Smooth muscle cell (in vitro differentiated cells): ENCODE data around the gene SLC39A8. TPM values are rescaled to one million over a fixed set of nuclear protein-coding genes. Genes with fewer than 3 reads are reported as not detected.

Experiments
- DNase-seq: peaks from one replicate; lab custom pipeline; 2025; ENCODE audit not compliant: unreplicated experiment; lab: John Stamatoyannopoulos, UW
- H2AFZ ChIP-seq: fragments of 200-600 bp; sonication (generic); 2 replicates; pipeline ENCODE4 v1.6.0; 2016; ENCODE audit warnings: antibody characterized with exemption, low read depth, mild to moderate bottlenecking
- H3F3A ChIP-seq: fragments of 200-600 bp; sonication (generic); 2 replicates; pipeline ENCODE4 v1.6.0; 2017; ENCODE audit warnings: antibody characterized with exemption, low read depth
- H3K27ac ChIP-seq: fragments of 200-600 bp; sonication (generic); 2 replicates; pipeline ENCODE4 v1.5.1; 2016; ENCODE audit warnings: low read depth, mild to moderate bottlenecking
- H3K27me3 ChIP-seq: fragments of 200-600 bp; sonication (generic); 2 replicates; pipeline ENCODE4 v1.6.1; 2016; ENCODE audit warnings: low read depth, mild to moderate bottlenecking
- H3K36me3 ChIP-seq: fragments of 200-600 bp; sonication (generic); 2 replicates; pipeline ENCODE4 v1.5.1; 2016; ENCODE audit warnings: low read depth
- H3K4me1 ChIP-seq: fragments of 200-600 bp; sonication (generic); 2 replicates; pipeline ENCODE4 v1.5.1; 2016; ENCODE audit warnings: low read depth
- H3K4me2 ChIP-seq: fragments of 200-600 bp; sonication (generic); 2 replicates; pipeline ENCODE4 v1.6.0; 2016; ENCODE audit warnings: mild to moderate bottlenecking
- H3K4me3 ChIP-seq: fragments of 200-600 bp; sonication (generic); 2 replicates; pipeline ENCODE4 v1.5.1; 2016; ENCODE audit warnings: mild to moderate bottlenecking
- H3K79me2 ChIP-seq: fragments of 200-600 bp; sonication (generic); 2 replicates; pipeline ENCODE4 v1.6.0; 2016; ENCODE audit warnings: low read depth, mild to moderate bottlenecking
- H3K9ac ChIP-seq: fragments of 200-600 bp; sonication (generic); 2 replicates; pipeline ENCODE4 v1.6.0; 2016; ENCODE audit warnings: low read depth
- H3K9me3 ChIP-seq: fragments of 200-600 bp; sonication (generic); replicated peaks from 2 replicates; pipeline ENCODE4 v1.5.1; 2016; ENCODE audit warnings: low read depth
- H4K20me1 ChIP-seq: fragments of 200-600 bp; sonication (generic); 2 replicates; pipeline ENCODE4 v1.6.0; 2016; ENCODE audit warnings: low read depth
- CTCF ChIP-seq: fragments of 200-600 bp; sonication (generic); IDR thresholded peaks from 2 replicates; pipeline ENCODE4 v1.5.1; 2017; ENCODE audit warnings: borderline replicate concordance, mild to moderate bottlenecking, antibody characterized with exemption; ENCODE audit not compliant: insufficient read depth, poor library complexity, severe bottlenecking
- WGBS: methylation state at CpG from one replicate; pipeline ENCODE4 v1.1.7; 2016; ENCODE audit warnings: low lambda C conversion rate; 5-methylcytosine and 5-hydroxymethylcytosine counted together
- polyA plus RNA-seq: library from polyadenylated mRNA; unstranded; fragments of >200 nt; fragmentation: Nextera tagmentation; extraction: Ambion mirVana; gene quantifications from 2 replicates; pipeline ENCODE4 v1.2.1, GENCODE V29; 2016
- total RNA-seq: library from RNA; depleted of rRNA; stranded (reverse); fragments of >200 nt; gene quantifications from 2 replicates; pipeline ENCODE4 v1.2.3, GENCODE V29; 2014

Gene SLC39A8
- total and polyA plus RNA-seq, 2 experiments from 2014 or later, result 3.7 to 16.1 TPM

GRCh38 chr4:102319594-102319993, 25.7 kb downstream of the SLC39A8 start:
- TF ChIP-seq CTCF, result no peak
- Histone ChIP-seq H4K20me1 (no peaks in the 10 kb centered on the region), H3K27me3 (no peaks in the 10 kb centered on the region), H3K79me2 (no peaks in the 10 kb centered on the region), H3K27ac (no peak overlapping the region), H3K4me1 (peaks cover 13% of the 10 kb centered on the region), H3K9me3 (no peaks in the 10 kb centered on the region), H3F3A (no peaks in the 10 kb centered on the region), H3K4me2 (no peak overlapping the region), H3K9ac (no peak overlapping the region), H3K4me3 (no peak overlapping the region), H2AFZ (no peak overlapping the region), H3K36me3 (no peaks in the 10 kb centered on the region)
- 39% methylated on average over 3 of the region's 3 CpGs for WGBS
- DNase-seq, result no peak

- no peak for DNase-seq
- Histone ChIP-seq H3F3A (no peaks in the 10 kb centered on the region), H3K27ac (no peak overlapping the region), H4K20me1 (no peaks in the 10 kb centered on the region), H3K9ac (no peak overlapping the region), H3K4me1 (peaks cover 11% of the 10 kb centered on the region), H3K27me3 (no peaks in the 10 kb centered on the region), H3K4me2 (no peak overlapping the region), H3K4me3 (no peak overlapping the region), H2AFZ (no peak overlapping the region), H3K79me2 (no peaks in the 10 kb centered on the region), H3K9me3 (no peaks in the 10 kb centered on the region), H3K36me3 (no peaks in the 10 kb centered on the region)
- 77% methylated on average over 5 of the region's 5 CpGs for WGBS
- no peak for TF ChIP-seq CTCF
Observed at GRCh38 chr4:102318526-102318925, 26.8 kb downstream of the SLC39A8 start.

GRCh38 chr4:102318105-102318504, 27.2 kb downstream of the SLC39A8 start:
- H3K27ac ChIP-seq, result no peak overlapping the region
- no peaks in the 10 kb centered on the region for H3F3A ChIP-seq
- no peak overlapping the region for H3K4me2 ChIP-seq
- H3K4me3 ChIP-seq, result no peak overlapping the region
- H3K4me1 ChIP-seq, result peaks cover 11% of the 10 kb centered on the region
- TF ChIP-seq CTCF, result no peak
- H3K79me2 ChIP-seq, result no peaks in the 10 kb centered on the region
- 97% methylated on average over 3 of the region's 3 CpGs for WGBS
- no peak overlapping the region for H3K9ac ChIP-seq
- no peak overlapping the region for H2AFZ ChIP-seq
- H3K27me3 ChIP-seq, result no peaks in the 10 kb centered on the region
- no peaks in the 10 kb centered on the region for H3K9me3 ChIP-seq
- no peak for DNase-seq
- H4K20me1 ChIP-seq, result no peaks in the 10 kb centered on the region
- no peaks in the 10 kb centered on the region for H3K36me3 ChIP-seq

GRCh38 chr4:102317459-102317858, 27.8 kb downstream of the SLC39A8 start:
- Histone ChIP-seq H3F3A (no peaks in the 10 kb centered on the region), H3K4me2 (no peak overlapping the region), H3K4me3 (no peak overlapping the region), H3K79me2 (no peaks in the 10 kb centered on the region), H3K9ac (no peak overlapping the region), H2AFZ (no peak overlapping the region), H3K27ac (no peak overlapping the region), H3K9me3 (no peaks in the 10 kb centered on the region), H3K36me3 (no peaks in the 10 kb centered on the region), H4K20me1 (no peaks in the 10 kb centered on the region), H3K4me1 (peaks cover 11% of the 10 kb centered on the region), H3K27me3 (no peaks in the 10 kb centered on the region)
- 65% methylated on average over 1 of the region's 1 CpG for WGBS
- DNase-seq, result no peak
- TF ChIP-seq CTCF, result no peak
